K562 (cell line): ENCODE measurements around the gene KAT6B.

Source experiments
- CLOCK ChIP-seq: fragments of 250-450 bp; sonication (Bioruptor Pico); IDR thresholded peaks from 2 replicates; pipeline ENCODE4 v1.4.0; 2020; ENCODE audit warnings: mild to moderate bottlenecking, moderate library complexity, borderline replicate concordance
- JUN ChIP-seq, 2 experiments: sonication (generic) in 1 of 2; formaldehyde crosslinking in 1 of 2; IDR thresholded peaks; 2 replicates each; pipeline versions ENCODE4 v1.6.1 to v1.8.0; 2012 to 2022; ENCODE audit warnings: borderline replicate concordance in 2 of 2, mild to moderate bottlenecking in 2 of 2, improper control_type of control experiment in 1 of 2, low read depth in 1 of 2, low read length in 1 of 2, missing genetic modification reagents in 1 of 2
- POLR2AphosphoS5 ChIP-seq: IDR thresholded peaks from 2 replicates; pipeline ENCODE4 v1.6.1; 2011; ENCODE audit warnings: mild to moderate bottlenecking, low read depth, low read length, moderate library complexity; ENCODE audit not compliant: control insufficient read depth, insufficient read depth
- ZNF311 ChIP-seq: fragments of 250-450 bp; sonication (Bioruptor Pico); IDR thresholded peaks from 2 replicates; pipeline ENCODE4 v1.4.0; 2020; ENCODE audit warnings: mild to moderate bottlenecking, moderate library complexity
- TF ChIP-seq, protein P1 (sequence below), 2 experiments: fragments of 450-650 bp in 1 of 2; sonication (generic) in 1 of 2; formaldehyde crosslinking in 1 of 2; IDR thresholded peaks in 1 of 2; conservative IDR thresholded peaks in 1 of 2; 2 replicates each; pipeline versions ENCODE4 v1.6.1 to v1.8.1; 2016 to 2023; ENCODE audit warnings: mild to moderate bottlenecking in 2 of 2, moderate library complexity in 2 of 2, inconsistent platforms in 1 of 2, missing genetic modification reagents in 1 of 2
- TF ChIP-seq, protein P2 (sequence below): sonication (generic); formaldehyde crosslinking; IDR thresholded peaks from 2 replicates; pipeline ENCODE4 v1.8.0; 2022; ENCODE audit warnings: mild to moderate bottlenecking, missing genetic modification reagents, borderline replicate concordance
- TF ChIP-seq, protein P3 (sequence below): sonication (generic); formaldehyde crosslinking; IDR thresholded peaks from 2 replicates; pipeline ENCODE4 v1.4.0; 2020; ENCODE audit warnings: mild to moderate bottlenecking, missing genetic modification reagents

DNA sequence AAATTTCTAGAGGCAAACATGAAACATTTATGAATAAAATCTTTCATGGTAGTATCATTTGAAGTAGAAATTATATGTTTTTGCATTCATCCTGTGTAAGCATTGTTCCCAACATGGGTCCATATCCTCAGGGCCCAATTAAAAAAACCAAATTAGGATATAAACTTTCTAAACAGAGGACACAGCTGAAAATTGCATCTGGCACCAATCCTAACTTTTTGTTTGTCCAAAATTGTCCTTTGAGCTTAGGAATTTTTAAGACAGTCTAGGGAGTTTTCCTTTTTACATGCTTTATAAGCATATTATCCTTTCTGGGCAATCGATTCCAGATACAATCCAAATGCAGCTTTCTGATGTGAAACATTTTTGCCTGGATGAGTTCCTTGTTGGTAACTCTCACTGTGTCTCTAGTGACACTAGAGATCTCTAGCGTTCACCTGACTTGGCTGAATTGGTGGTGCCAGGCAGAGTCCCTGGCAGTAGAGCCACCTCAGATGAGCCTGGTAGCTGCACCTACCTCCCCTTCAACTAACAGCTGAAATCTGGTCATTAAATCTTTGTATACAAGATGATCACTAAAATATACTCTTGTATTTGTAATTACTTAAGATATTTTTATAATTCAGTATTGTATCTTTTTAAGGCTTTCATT, 147.5 kb downstream of the KAT6B start:
- TF ChIP-seq CLOCK (CRISPR knock-in tag) (no peak), POLR2AphosphoS5 (no peak), ZNF311 (no peak), JUN (IDR thresholded peaks at IDR 0.05; ENCODE audit: borderline replicate concordance, low read depth, low read length) (no peak), JUN (CRISPR knock-in tag; IDR thresholded peaks at IDR 0.05; ENCODE audit: borderline replicate concordance) (no peak)
- TF ChIP-seq, protein P1, sequence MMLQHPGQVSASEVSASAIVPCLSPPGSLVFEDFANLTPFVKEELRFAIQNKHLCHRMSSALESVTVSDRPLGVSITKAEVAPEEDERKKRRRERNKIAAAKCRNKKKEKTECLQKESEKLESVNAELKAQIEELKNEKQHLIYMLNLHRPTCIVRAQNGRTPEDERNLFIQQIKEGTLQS (IDR thresholded peaks at IDR 0.05), result no peak
- TF ChIP-seq, protein P1 (CRISPR knock-in tag; conservative IDR thresholded peaks at IDR 0.05), result no peak
- TF ChIP-seq, protein P2, sequence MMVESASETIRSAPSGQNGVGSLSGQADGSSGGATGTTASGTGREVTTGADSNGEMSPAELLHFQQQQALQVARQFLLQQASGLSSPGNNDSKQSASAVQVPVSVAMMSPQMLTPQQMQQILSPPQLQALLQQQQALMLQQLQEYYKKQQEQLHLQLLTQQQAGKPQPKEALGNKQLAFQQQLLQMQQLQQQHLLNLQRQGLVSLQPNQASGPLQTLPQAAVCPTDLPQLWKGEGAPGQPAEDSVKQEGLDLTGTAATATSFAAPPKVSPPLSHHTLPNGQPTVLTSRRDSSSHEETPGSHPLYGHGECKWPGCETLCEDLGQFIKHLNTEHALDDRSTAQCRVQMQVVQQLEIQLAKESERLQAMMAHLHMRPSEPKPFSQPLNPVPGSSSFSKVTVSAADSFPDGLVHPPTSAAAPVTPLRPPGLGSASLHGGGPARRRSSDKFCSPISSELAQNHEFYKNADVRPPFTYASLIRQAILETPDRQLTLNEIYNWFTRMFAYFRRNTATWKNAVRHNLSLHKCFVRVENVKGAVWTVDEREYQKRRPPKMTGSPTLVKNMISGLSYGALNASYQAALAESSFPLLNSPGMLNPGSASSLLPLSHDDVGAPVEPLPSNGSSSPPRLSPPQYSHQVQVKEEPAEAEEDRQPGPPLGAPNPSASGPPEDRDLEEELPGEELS, result no peak
- TF ChIP-seq, protein P3, sequence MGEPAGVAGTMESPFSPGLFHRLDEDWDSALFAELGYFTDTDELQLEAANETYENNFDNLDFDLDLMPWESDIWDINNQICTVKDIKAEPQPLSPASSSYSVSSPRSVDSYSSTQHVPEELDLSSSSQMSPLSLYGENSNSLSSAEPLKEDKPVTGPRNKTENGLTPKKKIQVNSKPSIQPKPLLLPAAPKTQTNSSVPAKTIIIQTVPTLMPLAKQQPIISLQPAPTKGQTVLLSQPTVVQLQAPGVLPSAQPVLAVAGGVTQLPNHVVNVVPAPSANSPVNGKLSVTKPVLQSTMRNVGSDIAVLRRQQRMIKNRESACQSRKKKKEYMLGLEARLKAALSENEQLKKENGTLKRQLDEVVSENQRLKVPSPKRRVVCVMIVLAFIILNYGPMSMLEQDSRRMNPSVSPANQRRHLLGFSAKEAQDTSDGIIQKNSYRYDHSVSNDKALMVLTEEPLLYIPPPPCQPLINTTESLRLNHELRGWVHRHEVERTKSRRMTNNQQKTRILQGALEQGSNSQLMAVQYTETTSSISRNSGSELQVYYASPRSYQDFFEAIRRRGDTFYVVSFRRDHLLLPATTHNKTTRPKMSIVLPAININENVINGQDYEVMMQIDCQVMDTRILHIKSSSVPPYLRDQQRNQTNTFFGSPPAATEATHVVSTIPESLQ (CRISPR knock-in tag), result no peak
